GM23338 (cell line): ENCODE data around the gene ANKRD6.

Experiments
- CREB1 ChIP-seq: fragments of 250-450 bp; sonication (Bioruptor Pico); IDR thresholded peaks from 2 replicates; pipeline ENCODE4 v1.5.0; 2020; ENCODE audit warnings: low read depth, mild to moderate bottlenecking, moderate library complexity
- EZH2 ChIP-seq: fragments of 200-600 bp; sonication (generic); IDR thresholded peaks from one replicate; pipeline ENCODE4 v1.8.0; 2017; ENCODE audit warnings: antibody characterized with exemption, mild to moderate bottlenecking, low read depth; ENCODE audit not compliant: unreplicated experiment
- EZH2phosphoT487 ChIP-seq: fragments of 200-600 bp; sonication (generic); IDR thresholded peaks from one replicate; pipeline ENCODE4 v1.8.1; 2018; ENCODE audit warnings: antibody characterized with exemption; ENCODE audit not compliant: unreplicated experiment
- JUNB ChIP-seq: IDR thresholded peaks from one replicate; pipeline ENCODE4 v1.6.1; 2016; ENCODE audit warnings: antibody characterized with exemption; ENCODE audit not compliant: unreplicated experiment
- NANOG ChIP-seq: IDR thresholded peaks from 2 replicates; pipeline ENCODE4 v1.6.1; 2016; ENCODE audit warnings: antibody characterized with exemption, borderline replicate concordance
- POLR2AphosphoS5 ChIP-seq: IDR thresholded peaks from 2 replicates; pipeline ENCODE4 v1.6.1; 2016; ENCODE audit warnings: antibody characterized with exemption, low read depth
- REST ChIP-seq: IDR thresholded peaks from one replicate; pipeline ENCODE4 v1.6.1; 2018; ENCODE audit warnings: antibody characterized with exemption; ENCODE audit not compliant: unreplicated experiment
- STAT1 ChIP-seq: IDR thresholded peaks from one replicate; pipeline ENCODE4 v1.6.1; 2016; ENCODE audit warnings: antibody characterized with exemption; ENCODE audit not compliant: unreplicated experiment
- ZNF114 ChIP-seq: fragments of 250-450 bp; sonication (Bioruptor Pico); IDR thresholded peaks from 2 replicates; pipeline ENCODE4 v1.5.0; 2020; ENCODE audit warnings: mild to moderate bottlenecking, moderate library complexity
- ZNF331 ChIP-seq: fragments of 250-450 bp; sonication (Bioruptor Pico); IDR thresholded peaks from 2 replicates; pipeline ENCODE4 v1.5.0; 2020; ENCODE audit warnings: low read depth, mild to moderate bottlenecking, moderate library complexity
- ZNF462 ChIP-seq: fragments of 250-450 bp; sonication (Bioruptor Pico); IDR thresholded peaks from 2 replicates; pipeline ENCODE4 v1.5.0; 2020; ENCODE audit warnings: mild to moderate bottlenecking, moderate library complexity
- TF ChIP-seq, protein P1 (sequence below), 2 experiments: fragments of 200-600 bp in 1 of 2; sonication (generic) in 1 of 2; conservative IDR thresholded peaks; 2 replicates each; pipeline versions ENCODE4 v1.5.1 to v1.6.1; 2016 to 2017; ENCODE audit warnings: antibody characterized with exemption in 2 of 2, low read depth in 2 of 2, mild to moderate bottlenecking in 2 of 2, moderate library complexity in 1 of 2
- TF ChIP-seq, protein P2 (sequence below): IDR thresholded peaks from 2 replicates; pipeline ENCODE4 v1.6.1; 2016; ENCODE audit warnings: antibody characterized with exemption

GRCh38 chr6:89413006-89413400, 19.9 kb upstream of the ANKRD6 start:
- TF ChIP-seq, protein P1, sequence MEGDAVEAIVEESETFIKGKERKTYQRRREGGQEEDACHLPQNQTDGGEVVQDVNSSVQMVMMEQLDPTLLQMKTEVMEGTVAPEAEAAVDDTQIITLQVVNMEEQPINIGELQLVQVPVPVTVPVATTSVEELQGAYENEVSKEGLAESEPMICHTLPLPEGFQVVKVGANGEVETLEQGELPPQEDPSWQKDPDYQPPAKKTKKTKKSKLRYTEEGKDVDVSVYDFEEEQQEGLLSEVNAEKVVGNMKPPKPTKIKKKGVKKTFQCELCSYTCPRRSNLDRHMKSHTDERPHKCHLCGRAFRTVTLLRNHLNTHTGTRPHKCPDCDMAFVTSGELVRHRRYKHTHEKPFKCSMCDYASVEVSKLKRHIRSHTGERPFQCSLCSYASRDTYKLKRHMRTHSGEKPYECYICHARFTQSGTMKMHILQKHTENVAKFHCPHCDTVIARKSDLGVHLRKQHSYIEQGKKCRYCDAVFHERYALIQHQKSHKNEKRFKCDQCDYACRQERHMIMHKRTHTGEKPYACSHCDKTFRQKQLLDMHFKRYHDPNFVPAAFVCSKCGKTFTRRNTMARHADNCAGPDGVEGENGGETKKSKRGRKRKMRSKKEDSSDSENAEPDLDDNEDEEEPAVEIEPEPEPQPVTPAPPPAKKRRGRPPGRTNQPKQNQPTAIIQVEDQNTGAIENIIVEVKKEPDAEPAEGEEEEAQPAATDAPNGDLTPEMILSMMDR (conservative IDR thresholded peaks at IDR 0.05; ENCODE audit: low read depth in 2 of 2) = no peak
- TF ChIP-seq JUNB (no peak), EZH2phosphoT487 (no peak), EZH2 (no peak), STAT1 (no peak), REST (no peak), POLR2AphosphoS5 (no peak), ZNF331 (CRISPR knock-in tag) (no peak), ZNF114 (CRISPR knock-in tag) (no peak), CREB1 (no peak), NANOG (no peak), ZNF462 (CRISPR knock-in tag) (no peak)
- TF ChIP-seq, protein P2, sequence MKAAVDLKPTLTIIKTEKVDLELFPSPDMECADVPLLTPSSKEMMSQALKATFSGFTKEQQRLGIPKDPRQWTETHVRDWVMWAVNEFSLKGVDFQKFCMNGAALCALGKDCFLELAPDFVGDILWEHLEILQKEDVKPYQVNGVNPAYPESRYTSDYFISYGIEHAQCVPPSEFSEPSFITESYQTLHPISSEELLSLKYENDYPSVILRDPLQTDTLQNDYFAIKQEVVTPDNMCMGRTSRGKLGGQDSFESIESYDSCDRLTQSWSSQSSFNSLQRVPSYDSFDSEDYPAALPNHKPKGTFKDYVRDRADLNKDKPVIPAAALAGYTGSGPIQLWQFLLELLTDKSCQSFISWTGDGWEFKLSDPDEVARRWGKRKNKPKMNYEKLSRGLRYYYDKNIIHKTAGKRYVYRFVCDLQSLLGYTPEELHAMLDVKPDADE = no peak
